ENCODE data around the gene TSPAN31.

The TSPAN31 gene

DNA sequence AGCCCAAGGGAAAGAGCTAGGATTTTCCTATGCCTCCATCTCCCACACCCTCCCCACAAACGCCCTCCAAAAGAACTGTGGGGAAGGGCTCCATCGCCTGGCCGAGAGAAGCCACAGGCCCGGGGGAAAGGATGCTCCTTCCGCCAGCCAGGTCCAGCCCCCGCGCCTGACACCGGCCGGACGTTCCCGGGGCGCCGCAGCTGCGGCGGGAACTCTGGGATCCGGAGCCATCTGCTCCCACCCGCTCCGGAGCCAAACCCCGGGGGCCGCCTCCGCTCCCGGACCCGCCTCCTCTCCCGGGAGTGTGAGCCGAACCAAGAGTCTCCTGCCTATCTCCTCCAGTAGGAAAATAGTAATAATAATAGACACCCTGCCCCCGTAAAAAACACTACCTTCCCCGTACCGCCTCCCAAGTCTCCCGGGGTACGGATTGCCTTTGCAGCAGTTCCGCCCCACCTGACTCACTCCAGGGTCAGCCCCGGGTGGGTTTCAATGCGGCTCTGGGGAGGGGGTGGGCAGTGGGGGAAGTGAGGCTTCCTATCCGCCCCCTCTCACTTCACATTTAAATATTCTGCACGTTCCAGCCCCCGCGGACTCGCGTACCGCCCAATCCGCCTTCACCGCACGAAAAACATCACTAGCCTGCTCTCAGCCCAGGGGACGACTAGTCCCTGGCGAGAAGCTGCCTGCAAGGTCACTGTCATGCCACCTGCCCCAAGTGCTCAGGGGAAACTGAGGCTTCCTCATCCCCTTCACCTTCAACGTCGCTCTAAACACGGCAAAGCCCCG is 8.7 kb upstream of the TSPAN31 start:
- DNase-seq (ENCODE audit: low spot score): peak; percentile 62

- DNase-seq (ENCODE audit: low spot score): no peak
Observed at GRCh38 chr12:57736741-57737466, 7.9 kb upstream of the TSPAN31 start.

DNA sequence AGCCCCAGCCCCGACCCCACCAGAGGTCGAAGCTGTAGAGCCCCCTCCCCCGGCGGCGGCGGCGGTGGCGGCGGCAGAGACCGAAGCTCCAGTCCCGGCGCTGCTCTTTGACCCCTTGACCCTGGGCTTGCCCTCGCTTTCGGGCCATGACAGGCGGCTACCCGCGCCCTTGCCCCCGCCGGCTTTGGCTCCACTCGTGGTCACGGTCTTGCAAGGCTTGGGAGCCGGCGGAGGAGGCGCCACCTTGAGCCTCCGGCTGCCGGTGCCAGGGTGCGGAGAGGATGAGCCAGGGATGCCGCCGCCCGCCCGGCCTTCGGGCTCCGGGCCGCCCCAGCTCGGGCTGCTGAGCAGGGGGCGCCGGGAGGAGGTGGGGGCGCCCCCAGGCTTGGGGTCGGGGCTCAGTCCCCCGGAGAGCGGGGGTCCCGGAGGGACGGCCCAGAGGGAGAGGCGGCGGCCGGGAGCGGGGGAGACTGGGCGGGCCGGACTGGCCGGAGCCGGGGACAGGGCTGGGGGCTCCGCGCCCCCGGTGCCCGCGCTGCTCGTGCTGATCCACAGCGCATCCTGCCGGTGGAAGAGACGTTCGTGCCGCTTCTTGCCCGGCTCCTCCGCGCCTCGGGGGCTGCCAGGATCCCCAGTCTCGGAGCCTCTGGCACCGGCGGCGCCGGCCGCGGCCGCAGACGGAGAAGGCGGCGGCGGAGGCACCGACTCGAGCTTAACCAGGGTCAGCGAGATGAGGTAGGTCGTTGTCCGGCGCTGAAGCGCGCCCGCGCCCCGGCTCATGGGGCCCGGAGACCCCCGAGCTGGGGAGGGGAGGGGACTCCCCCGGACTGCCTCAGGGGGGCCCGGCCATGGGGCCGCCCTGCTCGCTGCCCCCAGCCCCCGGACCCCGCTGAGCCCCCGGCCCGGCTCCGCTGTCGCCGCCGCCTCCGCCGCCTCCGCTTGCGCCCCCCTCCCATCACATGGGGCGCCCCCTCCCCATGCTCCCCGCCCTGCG is 7.1 kb upstream of the TSPAN31 start:
- DNase-seq (ENCODE audit: low spot score): no peak

DNA sequence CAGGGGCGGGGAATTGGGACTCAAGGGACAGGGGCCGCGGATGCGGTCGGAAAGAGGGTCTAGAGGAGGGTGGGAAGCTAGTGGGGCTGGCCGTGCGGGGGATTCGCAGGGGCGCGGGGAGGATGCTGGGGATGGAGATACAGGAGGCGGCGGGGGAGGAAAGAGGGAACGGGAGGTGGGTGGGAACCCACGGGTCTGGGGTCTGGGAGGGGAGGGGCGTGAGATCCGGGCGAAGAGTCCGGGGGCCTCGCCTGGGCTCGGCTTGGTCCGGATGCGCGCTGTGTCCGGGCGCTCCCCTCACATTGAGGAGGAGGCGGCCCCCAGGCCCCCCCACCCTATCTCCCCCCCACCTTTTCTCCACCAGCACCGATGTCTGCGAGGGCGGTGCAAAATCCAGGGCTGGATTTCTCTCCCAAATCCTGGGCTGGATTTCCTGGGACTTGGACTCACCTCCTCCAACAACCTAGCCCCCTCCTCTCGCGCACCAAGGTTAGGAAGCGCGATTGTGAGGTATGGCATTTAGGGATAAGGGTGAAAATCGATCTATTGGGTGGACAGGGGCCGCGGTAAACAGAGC is 6.1 kb upstream of the TSPAN31 start, which contains the start of gene AGAP2:
Gene AGAP2, minus strand, starts transcription at position 82 of the 577 bp plus-strand sequence. CDS start 496 bp downstream, outside the sequence.
- DNase-seq (ENCODE audit: low spot score): no peak

- no peak for DNase-seq (ENCODE audit: low spot score)
Observed at GRCh38 chr12:57739387-57739786, 5.5 kb upstream of the TSPAN31 start.

GRCh38 chr12:57739914-57740538 is 4.8 kb upstream of the TSPAN31 start:
- DNase-seq (ENCODE audit: low spot score): no peak

GRCh38 chr12:57740656-57741412 is 4.0 kb upstream of the TSPAN31 start:
- DNase-seq (ENCODE audit: low spot score): no peak

DNA sequence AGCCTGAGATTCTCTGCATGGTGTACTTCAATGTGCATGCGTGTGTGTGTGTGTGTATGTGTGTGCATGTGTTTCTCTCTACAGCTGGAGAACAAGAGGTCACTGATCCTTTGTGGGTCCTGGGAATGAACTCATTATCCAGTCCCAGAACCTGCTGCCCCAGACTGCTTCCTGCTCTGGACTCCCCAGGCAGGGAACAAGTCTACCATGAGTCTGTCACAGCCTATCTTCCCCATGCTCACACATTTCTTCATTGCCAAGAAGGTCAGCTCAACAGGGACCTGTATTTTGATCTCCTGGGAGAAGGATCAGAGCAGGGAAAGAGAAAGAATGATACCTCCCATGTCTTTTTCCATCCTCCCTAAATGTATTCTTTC is 3.4 kb upstream of the TSPAN31 start:
- no peak for DNase-seq (ENCODE audit: low spot score)

GRCh38 chr12:57741844-57742738 is 2.7 kb upstream of the TSPAN31 start:
- no peak for DNase-seq (ENCODE audit: low spot score)

GRCh38 chr12:57743769-57744168 is 1.1 kb upstream of the TSPAN31 start:
- DNase-seq (ENCODE audit: low spot score): no peak

- peak; percentile 72 for DNase-seq (ENCODE audit: low spot score)
Observed at GRCh38 chr12:57744194-57744776, 554 bp upstream of the TSPAN31 start.

- no peak for DNase-seq (ENCODE audit: low spot score)
Observed at GRCh38 chr12:57745485-57745881, 644 bp downstream of the TSPAN31 start.

GRCh38 chr12:57746025-57746424 is 1.2 kb downstream of the TSPAN31 start:
- no peak for DNase-seq (ENCODE audit: low spot score)

GRCh38 chr12:57749061-57749460 is 4.2 kb downstream of the TSPAN31 start:
- no peak for DNase-seq (ENCODE audit: low spot score)

- no peak for DNase-seq (ENCODE audit: low spot score)
Observed at GRCh38 chr12:57750561-57751431, 6.0 kb downstream of the TSPAN31 start.

DNA sequence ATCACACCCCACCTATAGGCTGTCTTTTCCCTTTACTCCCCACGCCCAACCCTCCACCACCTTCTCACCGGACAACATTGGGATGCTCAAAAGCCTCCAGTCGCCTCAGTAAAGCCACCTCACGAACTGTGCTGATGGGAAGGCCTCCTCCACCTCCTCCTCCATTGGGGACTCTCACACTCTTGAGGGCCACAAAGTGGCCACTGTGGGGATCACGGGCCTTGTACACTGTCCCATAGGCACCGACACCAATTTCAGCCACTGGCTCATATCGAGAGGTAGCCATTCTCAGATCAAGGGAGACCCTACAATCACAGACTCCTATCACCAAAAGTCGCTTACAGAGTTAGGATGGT is 6.6 kb downstream of the TSPAN31 start:
- no peak for DNase-seq (ENCODE audit: low spot score)

DNA sequence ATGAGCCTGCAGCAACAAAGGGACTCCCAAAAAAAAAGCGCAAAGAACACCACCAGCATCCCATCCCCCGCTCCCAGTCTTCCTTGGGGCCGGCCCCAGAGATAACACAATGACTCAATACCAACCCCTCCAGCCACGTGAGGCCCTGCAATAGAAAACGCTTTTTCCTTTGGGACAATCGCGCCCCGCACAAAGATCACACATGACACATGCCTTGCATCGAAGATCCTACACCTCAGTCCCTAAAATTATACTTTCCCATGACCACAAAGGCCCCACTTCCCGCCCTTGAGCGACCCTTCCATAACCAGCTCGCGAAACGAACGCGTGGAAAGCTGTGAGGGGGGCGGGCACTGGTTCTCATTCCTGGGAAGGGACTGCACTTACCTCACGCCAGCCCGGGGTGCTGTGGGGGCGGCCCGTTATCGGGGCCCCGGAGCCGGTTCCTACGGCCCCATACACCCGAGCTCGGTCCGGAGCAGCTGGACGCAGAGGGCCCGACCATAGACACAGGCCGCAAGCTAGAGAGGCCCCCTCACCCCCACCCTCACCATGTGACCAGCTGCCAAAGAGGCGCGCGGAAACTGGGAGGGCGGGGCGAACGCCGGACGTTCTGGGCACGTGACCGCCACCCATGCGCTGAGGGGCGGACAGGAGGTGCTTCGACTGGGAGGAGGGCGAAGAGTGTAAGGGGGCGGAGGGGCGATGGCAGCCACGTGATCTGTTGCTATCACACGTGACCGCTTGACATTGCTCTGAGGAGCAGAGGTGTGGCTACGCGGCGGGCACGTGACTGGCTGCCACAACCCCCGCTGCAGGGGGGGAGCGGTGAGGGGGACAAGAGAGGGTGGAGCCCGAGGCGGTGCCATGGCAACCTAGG is 7.2 kb downstream of the TSPAN31 start, which contains the start of gene CDK4:
Gene CDK4, minus strand, starts transcription at position 523 of the 880 bp plus-strand sequence. CDS start 593 bp downstream, outside the sequence.
- peak; percentile 99 for DNase-seq (ENCODE audit: low spot score)

All from SW480 (cell line).